OCI-M2 (cell line): ENCODE measurements around the gene GDPD4.

Source experiments
- DNase-seq: peaks from one replicate; lab custom pipeline; 2025; ENCODE audit not compliant: unreplicated experiment; lab: John Stamatoyannopoulos, UW

The GDPD4 gene

DNA sequence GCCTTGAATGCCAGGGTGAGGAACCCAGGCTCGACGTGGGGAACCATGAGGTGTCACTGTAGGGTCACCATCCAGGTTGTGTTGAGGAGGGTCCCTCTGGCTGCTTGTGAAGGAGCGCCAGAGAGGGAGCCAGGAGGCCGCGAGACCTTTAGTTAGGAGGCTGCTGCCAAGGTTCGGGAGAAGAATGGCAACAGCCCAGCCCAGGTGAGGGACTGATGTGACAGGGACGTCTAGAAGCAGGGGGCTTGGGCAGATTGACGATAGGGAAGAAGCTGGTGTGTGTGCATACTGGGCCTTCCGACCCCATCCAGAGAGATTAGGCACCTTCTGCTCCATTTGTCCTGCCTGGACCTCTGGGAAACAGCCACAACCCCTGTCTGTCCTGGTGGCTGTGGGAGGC lies 124.5 kb downstream of the GDPD4 start:
- no peak for DNase-seq

DNA sequence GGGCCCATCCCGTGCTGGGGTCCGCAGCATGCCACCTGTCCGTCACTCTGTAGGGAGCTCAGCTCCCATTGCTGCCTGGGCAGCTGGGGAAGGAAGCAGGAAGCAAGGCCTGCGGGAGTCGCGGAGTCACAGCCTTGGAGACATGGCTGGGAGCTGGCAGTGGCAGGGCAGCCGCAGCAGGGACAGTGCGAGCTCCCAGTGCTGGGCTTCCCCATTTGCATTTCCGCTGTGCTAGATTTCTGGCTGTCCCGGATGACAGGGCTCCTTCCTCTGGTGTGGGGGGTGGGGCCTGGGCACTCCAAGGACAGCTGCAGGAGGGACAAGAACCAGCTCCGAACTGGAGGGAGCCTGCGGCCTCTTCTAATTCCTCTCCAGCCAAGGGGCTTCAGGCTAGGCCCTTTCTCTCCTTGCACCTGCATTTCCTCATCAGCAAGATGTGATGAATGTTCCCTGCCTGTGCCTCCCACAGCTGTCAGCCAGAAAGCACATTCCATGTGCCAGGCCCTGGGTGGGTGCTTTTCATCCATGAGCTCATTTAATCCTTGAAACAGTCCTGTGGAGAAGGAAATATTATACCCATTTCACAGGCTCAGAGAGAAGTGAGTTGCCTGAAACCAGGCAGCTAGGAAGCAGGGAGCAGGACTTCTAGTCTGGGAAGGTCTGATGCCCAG lies 125.5 kb downstream of the GDPD4 start:
- DNase-seq: no peak

DNA sequence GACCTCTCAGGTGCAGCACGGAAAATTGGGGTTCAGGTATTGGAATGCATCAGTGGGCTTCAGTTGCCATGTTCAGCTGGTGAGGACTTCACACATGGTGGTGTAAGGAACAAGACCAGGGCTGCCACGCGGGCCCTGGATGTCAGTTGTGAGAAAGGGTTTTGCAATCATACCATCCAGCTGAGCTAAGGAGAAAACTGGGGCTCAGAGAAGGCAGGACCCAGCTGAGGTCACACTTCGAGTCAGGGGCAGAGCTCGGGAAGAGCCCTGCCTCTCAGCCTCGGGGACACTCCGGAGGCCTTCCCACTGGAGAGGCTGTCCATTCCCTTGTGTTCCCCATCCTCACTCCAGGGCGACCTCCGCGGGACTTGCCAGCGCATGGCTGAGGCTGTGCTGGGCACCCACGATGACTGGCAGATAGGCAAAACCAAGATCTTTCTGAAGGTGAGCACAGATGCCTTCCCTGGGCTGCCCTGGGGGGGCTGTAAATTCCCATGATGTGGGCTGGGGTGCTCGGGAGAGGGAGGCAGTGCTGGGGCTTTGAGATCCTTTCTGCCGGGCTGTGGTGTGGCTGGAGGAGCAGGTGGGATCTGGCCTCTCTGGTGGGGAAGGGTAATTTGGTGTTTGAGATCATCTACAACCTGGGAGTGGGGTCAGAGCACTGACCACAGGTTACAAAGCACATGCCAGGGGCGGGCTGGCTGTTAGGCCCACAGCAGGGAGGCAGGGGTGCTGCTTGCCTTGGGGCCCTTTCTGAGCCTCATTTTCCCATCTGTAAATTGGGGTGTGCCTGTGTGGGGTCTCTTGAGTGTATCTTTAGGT lies 126.3 kb downstream of the GDPD4 start:
- DNase-seq: no peak

DNA sequence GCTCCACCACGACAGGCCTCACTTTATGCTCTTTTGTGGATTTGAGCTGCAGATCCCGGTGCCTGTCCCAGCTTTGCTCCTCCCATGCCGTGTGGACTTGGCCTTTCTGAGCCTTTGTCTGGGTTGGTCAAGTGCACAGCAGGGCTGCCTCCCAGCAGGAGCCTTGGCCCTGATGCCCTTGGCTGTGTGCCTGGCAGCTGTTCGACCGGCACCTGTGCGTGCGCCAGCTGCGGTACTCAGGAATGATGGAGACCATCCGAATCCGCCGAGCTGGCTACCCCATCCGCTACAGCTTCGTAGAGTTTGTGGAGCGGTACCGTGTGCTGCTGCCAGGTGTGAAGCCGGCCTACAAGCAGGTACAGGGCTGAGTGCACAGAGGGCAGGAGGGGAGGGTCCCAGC lies 126.9 kb downstream of the GDPD4 start:
- no peak for DNase-seq

DNA sequence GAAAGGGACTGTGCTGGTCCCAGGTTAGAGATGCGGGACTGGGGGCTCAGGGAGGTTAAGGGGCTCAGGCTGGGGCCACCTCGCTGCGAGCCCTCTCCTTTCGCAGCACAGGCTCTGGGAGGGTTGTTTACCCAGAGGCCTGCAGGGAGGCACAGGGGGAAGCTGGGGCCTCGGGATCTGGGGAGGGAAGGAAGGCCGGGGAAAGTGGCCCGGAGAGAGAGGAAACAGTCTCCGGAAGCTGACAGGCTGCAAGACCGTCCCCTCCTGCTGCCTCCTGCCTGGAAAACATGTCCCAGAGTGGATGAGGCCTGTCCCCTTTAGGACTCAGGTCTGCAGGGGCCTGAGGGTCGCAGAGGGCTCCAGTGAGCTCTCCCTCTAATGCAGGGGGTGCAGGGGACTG lies 128.0 kb downstream of the GDPD4 start:
- no peak for DNase-seq

DNA sequence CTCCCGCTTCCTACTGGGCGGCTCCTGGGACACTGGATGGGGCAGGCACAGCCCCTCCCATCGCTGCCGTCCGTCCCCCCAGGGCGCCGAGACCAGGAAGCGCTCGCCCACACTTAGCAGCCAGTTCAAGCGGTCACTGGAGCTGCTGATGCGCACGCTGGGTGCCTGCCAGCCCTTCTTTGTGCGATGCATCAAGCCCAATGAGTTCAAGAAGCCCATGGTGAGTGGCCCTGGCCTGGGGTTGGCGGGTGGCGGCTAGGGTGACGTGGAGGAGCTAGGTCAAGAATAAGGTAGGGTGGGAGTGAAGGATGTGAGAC lies 128.9 kb downstream of the GDPD4 start:
- no peak for DNase-seq

DNA sequence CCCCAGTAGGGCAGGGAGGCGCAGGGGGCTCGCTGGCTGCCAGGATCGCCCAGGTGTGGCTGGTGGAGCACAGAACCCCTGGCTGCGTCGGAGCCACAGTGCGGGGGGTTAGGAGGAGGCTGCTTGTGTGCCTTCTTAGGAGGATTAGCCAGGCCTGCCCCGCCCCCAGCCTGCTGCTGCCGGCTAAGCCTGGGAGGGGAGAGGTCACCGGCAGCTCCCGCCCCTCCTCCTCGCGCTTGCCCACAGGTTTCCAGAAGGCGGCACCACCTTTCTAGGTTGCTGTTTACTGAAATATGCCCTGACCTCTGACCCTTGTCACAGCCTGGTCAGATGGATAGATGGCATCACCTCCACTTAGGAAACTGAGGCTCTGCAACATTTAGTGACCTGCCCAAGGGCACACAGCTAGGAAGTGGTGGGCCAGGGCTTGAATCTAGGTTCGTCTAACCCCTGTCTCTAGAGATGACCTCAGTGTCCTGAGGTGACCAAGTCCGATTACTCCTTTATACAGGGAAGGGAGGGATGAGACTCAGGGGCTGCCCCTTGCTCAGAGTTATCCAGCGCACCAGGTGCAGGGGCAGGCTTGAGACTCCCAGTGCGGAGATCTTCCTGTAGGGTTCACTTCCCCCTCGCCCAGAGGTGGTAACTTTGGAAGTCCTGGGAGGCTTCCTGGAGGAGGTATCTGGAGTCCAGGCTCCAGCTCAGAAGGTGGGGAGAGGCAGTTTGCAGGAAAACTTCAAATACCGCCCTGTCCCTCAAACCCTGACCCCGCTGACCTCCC lies 129.4 kb downstream of the GDPD4 start:
- no peak for DNase-seq

DNA sequence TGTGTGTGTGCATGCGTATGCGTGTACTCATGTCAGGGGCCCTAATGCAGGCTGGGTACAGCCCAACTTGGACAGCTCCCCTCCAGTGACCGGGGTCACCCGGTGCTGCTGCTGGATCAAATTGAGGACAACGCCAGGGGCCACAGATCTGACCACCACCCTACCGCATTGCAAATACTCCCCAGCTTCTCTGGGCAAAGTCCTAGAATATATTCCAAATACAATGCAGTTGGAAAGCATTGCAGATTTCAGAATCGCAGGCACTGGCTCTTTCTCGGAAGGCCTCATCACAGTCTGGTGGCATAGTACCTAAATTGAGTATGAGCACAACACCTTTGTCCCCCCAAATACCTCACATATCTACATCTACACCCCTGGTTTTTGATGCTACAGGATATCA lies 130.2 kb downstream of the GDPD4 start:
- no peak for DNase-seq

DNA sequence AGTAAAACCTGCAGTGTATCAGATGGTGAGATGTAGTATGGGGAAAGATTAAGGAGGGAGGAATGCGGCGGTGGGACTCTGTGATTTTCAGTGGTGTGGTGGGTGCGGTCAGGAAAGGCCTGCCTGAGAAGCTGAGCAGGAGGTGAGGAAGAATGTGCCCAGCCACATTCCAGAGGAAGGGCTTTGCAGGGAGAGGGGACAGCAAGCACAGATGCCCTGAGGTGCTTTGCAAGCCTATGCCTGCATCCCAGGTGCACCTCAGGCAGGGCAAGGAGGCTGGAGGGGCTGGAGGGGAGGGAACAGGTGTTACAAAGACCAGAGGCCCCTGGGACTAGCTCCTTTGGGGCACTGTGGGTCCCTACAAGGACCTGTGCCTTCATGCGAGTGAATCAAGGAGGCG lies 131.4 kb downstream of the GDPD4 start:
- DNase-seq: no peak

DNA sequence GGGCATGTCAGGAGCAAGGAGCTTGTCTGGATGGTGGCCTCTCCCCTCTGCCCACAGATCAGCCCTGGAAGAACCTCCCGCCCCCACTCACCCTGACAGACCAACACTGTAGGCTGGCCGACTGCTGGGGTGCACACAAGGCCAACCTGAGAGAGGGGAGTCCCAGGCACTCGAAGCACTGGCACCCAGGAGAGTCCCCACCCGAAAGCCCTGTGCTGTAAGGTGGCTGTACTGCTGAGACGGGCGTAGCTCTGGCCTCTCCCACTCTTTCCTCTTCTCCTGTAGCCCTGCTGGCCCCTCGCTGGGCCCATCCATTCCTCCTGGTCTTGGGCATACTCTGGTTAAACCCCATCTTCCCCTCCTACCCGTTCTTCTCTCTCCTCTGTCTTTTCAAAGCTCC lies 133.7 kb downstream of the GDPD4 start:
- no peak for DNase-seq

DNA sequence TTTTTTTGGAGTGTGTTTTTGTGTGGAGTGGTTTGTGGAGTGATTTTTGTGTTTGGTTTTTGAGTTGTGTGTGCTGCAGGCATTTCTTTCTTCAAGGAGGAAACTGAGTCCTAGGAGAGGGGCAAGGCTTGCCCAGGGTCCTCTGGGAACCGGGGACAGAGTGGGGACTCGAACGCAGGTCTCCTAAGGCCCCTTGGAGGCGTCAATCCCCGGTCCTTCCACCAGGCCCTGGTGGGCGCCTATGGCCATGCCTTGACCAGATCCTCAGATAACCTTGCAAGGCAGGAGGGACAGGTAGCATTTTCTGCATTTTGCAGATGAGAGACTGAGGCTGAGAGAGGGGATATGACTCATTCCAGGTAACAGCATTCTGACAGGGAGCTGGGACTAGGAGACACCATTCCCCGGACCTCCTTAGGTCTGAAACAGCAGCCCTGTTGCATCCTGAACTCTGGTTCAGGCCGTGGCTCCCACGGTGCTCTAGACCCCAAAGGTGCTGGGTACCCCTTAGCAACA lies 134.3 kb downstream of the GDPD4 start:
- no peak for DNase-seq
